NCI-H82 (cell line): ENCODE data around the gene ADAM29.
"Not testable (repeated sequence)": the region's sequence is repeated elsewhere in the genome, so short reads cannot be mapped to it uniquely, and the experiment has no call there.

Experiments
- DNase-seq: peaks from one replicate; lab custom pipeline; 2025; lab: John Stamatoyannopoulos, UW

The ADAM29 gene

GRCh38 chr4:174918058-174918457, at the start of gene ADAM29:
Gene ADAM29, plus strand, starts transcription at chr4:174918358. Its CDS starts 57,168 bp downstream, at chr4:174975526.
- no peak for DNase-seq

DNA sequence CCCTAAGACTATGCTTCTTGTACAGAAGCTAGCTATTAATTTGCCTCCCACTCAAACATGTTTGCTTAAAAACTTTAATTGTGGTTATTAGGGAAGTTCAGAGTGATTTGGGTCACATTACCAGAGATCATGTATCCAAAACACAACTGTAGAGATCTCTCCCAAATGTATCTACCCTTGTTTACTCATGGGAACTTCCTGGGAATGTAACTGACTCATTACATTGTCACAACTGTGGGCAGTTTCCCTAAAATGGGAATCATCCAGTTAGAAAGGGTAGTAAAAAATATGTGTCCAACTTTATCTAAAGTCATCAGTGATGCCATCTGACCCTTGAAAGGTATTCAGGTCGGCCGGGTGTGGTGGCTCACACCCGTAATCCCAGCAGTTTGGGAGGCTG, 48.8 kb upstream of the ADAM29 start:
- DNase-seq: no peak

- no peak for DNase-seq
These were observed 47.8 kb upstream of the ADAM29 start for GRCh38 chr4:174870311-174870710.

- no peak for DNase-seq
These were observed 46.8 kb upstream of the ADAM29 start for GRCh38 chr4:174871407-174871806.

DNA sequence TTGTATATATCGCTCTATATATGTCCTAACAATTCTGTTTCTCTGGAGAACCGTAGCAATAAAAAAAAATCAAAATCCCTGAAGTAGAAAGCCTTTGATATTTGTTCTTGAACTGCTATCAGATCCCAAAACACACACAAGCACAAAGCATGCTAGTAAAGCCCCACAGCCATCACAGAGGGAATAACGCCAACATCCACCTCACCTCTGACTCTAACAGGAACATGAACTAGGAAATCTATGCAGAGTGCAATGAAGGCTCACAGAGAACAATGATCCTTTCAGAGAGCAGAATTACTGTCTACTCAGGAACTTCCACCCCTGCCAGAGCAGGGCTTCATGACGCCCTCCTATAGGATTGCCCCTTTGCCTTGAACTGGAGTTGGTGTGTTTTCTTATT, 45.0 kb upstream of the ADAM29 start:
- DNase-seq: not testable (repeated sequence)

- DNase-seq: peak; percentile 58
These were observed 44.2 kb upstream of the ADAM29 start for GRCh38 chr4:174873931-174874330.

DNA sequence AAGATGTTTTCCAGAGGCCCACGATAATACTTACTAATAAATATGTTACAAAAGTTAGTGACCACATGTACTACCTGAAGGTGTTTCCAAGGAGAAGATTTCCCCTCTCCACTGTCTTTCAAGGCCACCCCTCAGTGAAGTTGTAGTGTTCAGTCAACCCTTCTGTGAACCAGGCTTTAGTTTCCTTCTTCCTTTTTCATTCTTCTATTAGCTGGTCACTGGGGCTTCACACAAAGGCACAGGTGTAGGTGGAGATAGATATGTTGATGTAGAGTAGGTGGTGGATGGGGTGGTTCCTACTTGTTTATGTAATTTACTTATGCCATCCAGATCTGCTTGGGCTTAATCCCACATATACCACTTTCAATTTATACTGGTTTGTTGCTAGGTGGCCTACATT, 43.3 kb upstream of the ADAM29 start:
- DNase-seq: no peak

GRCh38 chr4:174880001-174880400, 38.2 kb upstream of the ADAM29 start:
- DNase-seq: no peak

DNA sequence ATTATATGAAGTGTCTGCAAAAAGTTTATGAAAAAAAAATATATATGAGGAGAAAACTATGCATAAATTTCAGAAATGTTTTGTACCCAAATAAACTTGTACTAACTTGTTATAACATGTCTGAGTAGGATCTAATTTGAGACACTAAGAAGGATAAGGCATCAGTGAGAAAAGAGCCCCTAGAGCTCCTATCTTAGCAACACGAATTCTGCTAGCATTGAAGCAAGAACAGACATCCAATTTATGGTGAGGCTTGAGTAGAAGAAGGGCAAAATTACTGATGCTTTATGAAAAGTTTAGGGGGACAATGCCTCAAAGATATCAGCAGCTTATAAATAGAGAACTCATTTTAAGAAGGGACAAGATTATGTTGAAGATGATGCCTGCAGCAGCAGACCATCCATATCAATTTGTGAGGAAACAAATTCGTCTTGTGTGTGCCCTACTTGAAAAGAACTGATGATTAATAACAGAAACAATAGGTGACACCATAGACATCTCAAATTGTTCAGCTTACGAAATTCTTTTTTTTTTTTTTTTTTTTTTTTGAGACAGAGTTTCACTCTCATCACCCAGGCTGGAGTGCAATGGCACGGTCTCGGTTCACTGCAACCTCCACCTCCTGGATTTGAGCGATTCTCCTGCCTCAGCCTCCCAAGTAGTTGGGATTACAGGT, 35.7 kb upstream of the ADAM29 start:
- no peak for DNase-seq

DNA sequence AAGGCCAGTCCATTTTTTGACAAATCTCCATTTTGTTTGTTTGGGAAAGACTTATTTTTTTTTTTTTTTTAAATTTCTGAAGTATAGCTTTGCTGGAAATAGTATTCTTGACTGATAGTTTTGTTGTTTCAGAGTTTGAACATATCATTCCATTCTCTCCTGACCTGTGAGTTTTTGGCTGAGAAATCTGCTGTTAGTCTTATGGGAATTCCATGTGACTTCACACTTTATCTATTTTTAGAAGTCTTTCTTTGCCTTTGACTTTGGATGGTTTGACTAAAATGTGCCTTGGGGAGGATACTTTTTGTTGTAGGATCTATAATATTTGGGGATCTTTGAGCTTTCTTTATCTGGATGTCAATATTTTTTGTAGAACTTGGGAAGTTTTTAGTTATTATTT, 10.7 kb upstream of the ADAM29 start:
- no peak for DNase-seq

- DNase-seq: no peak
These were observed 7.9 kb upstream of the ADAM29 start for GRCh38 chr4:174910271-174910670.

DNA sequence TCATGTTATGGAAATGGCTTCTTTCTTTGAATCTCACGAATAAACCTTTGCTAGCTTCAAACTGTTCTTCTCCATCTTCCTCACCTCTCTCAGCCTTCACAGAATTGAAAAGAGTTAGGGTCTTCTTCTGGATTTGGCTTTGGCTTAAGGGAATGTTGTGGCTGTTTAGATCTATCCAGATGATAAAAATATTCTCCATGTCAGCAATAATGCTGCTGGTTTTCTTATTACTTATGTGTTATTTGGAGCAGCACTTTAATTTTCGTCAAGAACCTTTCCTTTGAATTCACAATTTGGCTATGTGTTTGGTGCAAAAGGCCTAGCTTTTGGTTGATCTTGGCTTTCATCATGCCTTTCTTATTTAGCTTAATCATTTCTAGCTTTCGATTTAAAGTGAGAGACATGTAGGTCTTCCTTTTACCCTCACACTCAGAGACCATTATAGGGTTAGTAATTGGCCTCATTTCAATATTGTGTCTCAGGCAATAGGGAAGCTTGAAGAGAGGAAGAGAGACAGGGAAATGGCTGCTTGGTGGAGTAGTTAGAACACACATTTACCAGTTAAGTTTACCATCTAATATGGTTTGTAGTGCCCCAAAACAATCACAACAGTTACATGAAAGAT, 5.1 kb upstream of the ADAM29 start:
- no peak for DNase-seq

GRCh38 chr4:174919886-174920423, 1.8 kb downstream of the ADAM29 start:
- no peak for DNase-seq

- DNase-seq: no peak
These were observed 8.8 kb downstream of the ADAM29 start for GRCh38 chr4:174926958-174927357.

DNA sequence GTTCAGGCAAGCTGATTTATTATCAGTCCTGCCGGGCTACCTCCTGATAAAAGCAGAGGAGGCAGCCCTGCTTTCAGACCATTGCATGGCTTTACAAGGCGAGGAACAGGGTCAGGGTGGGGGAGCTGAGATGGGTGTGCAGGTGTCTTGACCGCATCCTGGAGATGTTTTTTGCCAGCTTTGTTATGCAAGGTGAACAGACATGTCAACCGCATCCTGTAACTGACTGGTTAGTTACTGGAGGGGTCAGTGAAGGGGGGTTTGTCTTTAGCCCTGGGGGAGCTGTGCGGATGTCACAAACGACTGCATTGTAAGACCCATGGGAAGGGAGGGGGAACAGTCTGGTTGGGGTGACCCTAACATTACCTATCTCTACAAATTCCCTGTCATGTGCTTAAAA, 10.0 kb downstream of the ADAM29 start:
- no peak for DNase-seq

- peak; percentile 0 for DNase-seq
These were observed 10.6 kb downstream of the ADAM29 start for GRCh38 chr4:174928575-174929253.

- DNase-seq: no peak
These were observed 11.2 kb downstream of the ADAM29 start for GRCh38 chr4:174929346-174929745.

- no peak for DNase-seq
These were observed 12.7 kb downstream of the ADAM29 start for GRCh38 chr4:174930895-174931294.

- no peak for DNase-seq
These were observed 14.9 kb downstream of the ADAM29 start for GRCh38 chr4:174933083-174933482.

GRCh38 chr4:174934360-174934759, 16.2 kb downstream of the ADAM29 start:
- DNase-seq: no peak

DNA sequence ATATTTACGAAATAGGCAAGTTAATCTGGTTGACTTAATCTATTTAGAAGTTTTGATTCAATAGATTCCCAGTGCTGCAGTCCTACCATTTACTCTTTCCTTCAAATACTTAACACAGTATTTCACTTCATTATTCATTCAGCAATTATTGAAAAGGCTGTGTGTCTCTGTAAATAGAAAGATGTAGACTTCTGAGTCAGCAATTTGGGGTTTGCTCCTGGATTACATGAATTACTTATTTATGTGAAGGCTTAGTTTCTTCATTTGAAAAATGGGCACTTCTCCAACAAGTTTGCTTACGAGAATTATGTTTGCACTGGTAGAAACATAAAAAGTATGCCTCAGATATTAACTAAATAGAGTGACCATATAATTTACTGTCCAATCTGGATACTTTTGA, 17.4 kb downstream of the ADAM29 start:
- DNase-seq: no peak

- no peak for DNase-seq
These were observed 21.8 kb downstream of the ADAM29 start for GRCh38 chr4:174940002-174940401.

DNA sequence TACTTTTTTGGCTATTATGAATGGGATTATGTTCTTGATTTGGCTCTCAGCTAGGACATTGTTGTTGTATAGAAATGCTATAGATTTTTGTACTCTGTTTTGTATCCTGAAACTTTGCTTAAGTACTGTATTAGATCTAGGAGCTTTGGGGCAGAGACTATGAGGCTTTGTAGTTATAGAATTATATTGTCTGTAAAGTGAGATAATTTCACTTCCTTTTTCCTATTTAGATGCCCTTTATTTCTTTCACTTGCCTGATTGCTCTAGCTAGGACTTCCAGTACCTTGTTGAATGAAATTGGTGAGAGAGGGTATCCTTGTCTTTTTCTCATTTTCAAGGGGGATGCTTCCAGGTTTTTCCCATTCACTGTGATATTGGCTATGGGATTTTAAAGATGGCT, 28.1 kb downstream of the ADAM29 start:
- DNase-seq: no peak
